ENCODE results near the gene DCTD.

- no peak for TF ChIP-seq CTCF (IDR thresholded peaks at IDR 0.05)
- no peak for TF ChIP-seq POLR2A (IDR thresholded peaks at IDR 0.05)
- TF ChIP-seq POLR2AphosphoS5 (IDR thresholded peaks at IDR 0.05): no peak
- TF ChIP-seq EP300 (IDR thresholded peaks at IDR 0.05): no peak
Observed at GRCh38 chr4:182901337-182901736, 15.8 kb downstream of the DCTD start.

All from gastroesophageal sphincter (tissue), 3 donors.